H1 (cell line): ENCODE measurements around the gene HNF4A. TPM values are rescaled to one million over a fixed set of nuclear protein-coding genes. Genes with fewer than 3 reads are reported as not detected.

Source experiments
- EP300 ChIP-seq, 2 experiments: IDR thresholded peaks; 1 replicate in 1 of 2; 2 replicates in 1 of 2; pipeline ENCODE4 v1.6.1; 2011 to 2012; ENCODE audit warnings: low read depth in 2 of 2, low read length in 2 of 2, mild to moderate bottlenecking in 2 of 2, borderline replicate concordance in 1 of 2, inconsistent platforms in 1 of 2, moderate library complexity in 1 of 2
- polyA plus RNA-seq, 7 experiments: library from polyadenylated mRNA; depleted of rRNA in 3 of 7; stranded (reverse) in 5 of 7; unstranded in 2 of 7; fragments of >200 nt in 5 of 7; fragments of 200-250 nt in 2 of 7; gene quantifications; 1 replicate in 5 of 7; 2 replicates in 1 of 7; 4 replicates in 1 of 7; pipeline versions ENCODE4 v1.2.1 to v1.2.3, GENCODE V29; 2011 to 2013; ENCODE audit warnings: missing spikeins in 2 of 7, mixed read lengths in 2 of 7
- total RNA-seq: library from RNA; stranded (reverse); fragmentation: NEBNext Ultra II Directional; extraction: Animal tissue kit (Norgen Biotek cat#: 25700); gene quantifications from 2 replicates; pipeline ENCODE4 v1.2.1, GENCODE V29; 2021

HNF4A gene
- total and polyA plus RNA-seq, 2 of the 8 experiments (the other 6 are each of a cell fraction or from before 2014, with no cell fraction given) = 0.03 TPM; not detected in 1

DNA sequence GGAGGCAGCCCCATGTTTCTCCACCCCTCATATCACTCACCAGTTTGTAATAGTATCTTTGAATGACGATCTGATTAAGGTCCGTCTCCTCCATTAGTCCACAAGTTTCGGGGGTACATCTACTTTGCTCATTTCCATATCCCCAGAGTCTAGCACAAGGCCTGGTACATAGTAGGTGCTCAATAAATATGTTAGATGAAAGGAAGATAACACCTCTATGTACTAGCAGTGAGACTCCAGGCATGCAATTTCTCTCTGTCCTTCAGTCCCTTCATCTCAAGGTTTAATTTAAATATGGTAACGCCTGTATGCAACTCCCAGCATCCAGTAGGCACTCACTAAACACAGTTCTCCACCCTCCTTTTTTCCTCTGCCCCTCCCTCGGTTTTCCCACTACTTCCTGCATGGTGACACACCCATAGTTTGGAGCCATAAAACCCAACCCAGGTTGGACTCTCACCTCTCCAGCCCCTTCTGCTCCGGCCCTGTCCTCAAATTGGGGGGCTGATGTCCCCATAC, 461 bp upstream of the HNF4A start (continued):
- no peak for TF ChIP-seq EP300 (IDR thresholded peaks at IDR 0.05; ENCODE audit: borderline replicate concordance in 1 of 2, low read depth in 2 of 2, low read length in 2 of 2)
